22Rv1 (cell line): Measurements from ENCODE around the gene KBTBD7.

Source experiments
- H3K27ac ChIP-seq: fragments of 450-650 bp; 2 replicates; pipeline ENCODE4 v1.5.1; 2017
- CTCF ChIP-seq: fragments of 450-650 bp; IDR thresholded peaks from 2 replicates; pipeline ENCODE4 v1.5.1; 2017; ENCODE audit warnings: mild to moderate bottlenecking
- ZFX ChIP-seq: fragments of 450-650 bp; IDR thresholded peaks from 2 replicates; pipeline ENCODE4 v1.6.1; 2017; ENCODE audit warnings: antibody characterized with exemption, borderline replicate concordance

The KBTBD7 gene

DNA sequence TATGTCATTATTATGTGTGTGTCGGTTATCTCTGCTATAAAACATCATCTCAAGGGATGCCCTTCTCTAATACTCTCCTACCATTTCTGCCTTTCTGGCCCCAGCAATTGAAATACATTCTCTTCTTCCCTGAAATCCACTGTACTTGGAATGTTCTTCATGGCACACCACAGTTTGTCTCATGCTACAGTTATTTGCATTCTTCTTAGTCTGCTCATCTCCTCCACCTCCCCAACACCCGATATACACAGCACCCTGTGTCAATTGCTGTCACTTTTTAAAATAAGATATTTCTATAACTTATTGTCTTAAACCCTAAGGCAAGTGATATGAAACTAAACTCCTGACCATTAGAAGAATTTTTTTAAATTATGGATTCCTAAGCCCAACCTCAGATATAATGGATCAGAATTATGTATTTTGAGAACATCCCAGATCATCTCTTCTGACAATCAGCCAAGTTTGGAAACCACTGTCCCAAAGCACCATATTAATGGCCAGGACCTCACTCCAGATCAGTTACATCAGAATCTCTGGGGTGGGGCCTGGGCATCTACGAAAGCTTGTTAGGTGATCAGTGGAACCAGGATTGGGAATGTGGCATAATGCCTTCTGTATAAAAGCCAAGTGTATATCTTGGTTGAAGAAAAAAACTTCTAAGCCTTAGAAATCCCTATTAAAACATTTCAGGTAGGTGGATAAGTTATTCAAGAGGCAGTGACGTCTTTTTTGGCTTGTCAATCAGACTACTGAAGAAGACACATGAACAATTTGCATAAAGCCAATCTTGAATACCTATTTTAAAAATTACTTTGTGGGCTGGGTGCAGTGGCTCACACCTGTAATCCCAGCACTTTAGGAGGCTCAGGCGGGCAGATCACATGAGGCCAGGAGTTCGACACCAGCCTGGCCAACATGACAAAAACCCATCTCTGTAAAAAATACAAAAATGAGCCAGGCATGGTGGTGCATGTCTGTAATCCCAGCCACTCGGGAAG, 30.0 kb upstream of the KBTBD7 start:
- no peak overlapping the region for H3K27ac ChIP-seq
- no peak for TF ChIP-seq CTCF
- TF ChIP-seq ZFX, result no peak

GRCh38 chr13:41222259-41222852, 28.0 kb upstream of the KBTBD7 start:
- no peak overlapping the region for H3K27ac ChIP-seq
- TF ChIP-seq ZFX (no peak), CTCF (peak; percentile 85)

DNA sequence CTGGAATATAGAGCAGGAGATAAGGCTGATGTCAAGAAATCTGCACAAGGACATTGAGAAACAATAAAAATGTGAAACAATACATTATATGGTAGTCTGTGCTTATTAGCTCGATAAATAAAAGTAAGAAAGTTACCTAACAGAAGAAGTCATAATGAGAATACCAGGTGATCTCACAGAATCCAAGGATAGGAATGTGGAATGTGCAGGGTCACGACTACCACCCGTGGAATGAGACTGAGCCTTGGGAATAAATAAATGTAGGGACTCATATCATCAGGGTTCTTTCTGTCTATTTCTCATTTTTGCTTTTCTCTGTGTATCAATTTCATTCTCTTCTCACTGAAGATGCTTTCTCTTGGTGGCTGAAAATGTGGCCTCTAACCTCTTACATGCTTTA, 26.0 kb upstream of the KBTBD7 start:
- H3K27ac ChIP-seq, result no peak overlapping the region
- TF ChIP-seq ZFX, result no peak
- no peak for TF ChIP-seq CTCF

- TF ChIP-seq ZFX (no peak), CTCF (no peak)
- peak overlapping the region; percentile 48 for H3K27ac ChIP-seq
These were observed 21.8 kb upstream of the KBTBD7 start for GRCh38 chr13:41216160-41216559.

- TF ChIP-seq ZFX, result no peak
- no peak for TF ChIP-seq CTCF
- no peak overlapping the region for H3K27ac ChIP-seq
These were observed 19.6 kb upstream of the KBTBD7 start for GRCh38 chr13:41213919-41214318.

DNA sequence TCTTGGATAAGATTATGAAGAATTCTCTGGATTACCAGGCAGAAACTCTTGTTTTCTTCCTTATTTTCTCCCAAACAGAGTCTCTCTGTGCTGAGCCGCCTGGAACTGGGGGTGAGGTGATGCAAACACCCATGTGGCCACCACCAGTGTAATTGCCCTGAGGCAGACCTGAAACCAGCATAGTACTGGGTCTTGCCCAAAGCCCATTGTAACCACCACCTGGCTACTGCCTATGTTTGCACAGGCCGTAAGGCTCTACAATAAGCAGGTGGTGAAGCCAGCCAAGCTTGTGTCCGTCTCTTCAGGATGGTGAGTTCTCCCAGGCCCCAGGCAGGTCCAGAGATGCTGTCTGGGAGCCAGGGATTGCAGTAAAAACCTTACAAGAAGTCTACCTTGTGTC, 18.9 kb upstream of the KBTBD7 start:
- TF ChIP-seq CTCF (no peak), ZFX (no peak)
- no peak overlapping the region for H3K27ac ChIP-seq

GRCh38 chr13:41212881-41213280, 18.5 kb upstream of the KBTBD7 start:
- TF ChIP-seq CTCF (no peak), ZFX (no peak)
- H3K27ac ChIP-seq, result no peak overlapping the region
